Right renal cortex interstitium (tissue), 3 donors: ENCODE results near the gene UBE2F. TPM values are rescaled to one million over a fixed set of nuclear protein-coding genes. Genes with fewer than 3 reads are reported as not detected.
"Not testable (repeated sequence)": the region's sequence is repeated elsewhere in the genome, so short reads cannot be mapped to it uniquely, and the experiment has no call there.

Experiments
- DNase-seq, 3 donors: peaks; one replicate each; pipeline ENCODE4 v3.0.0-alpha.2; 2013; ENCODE audit warnings: low read depth in 3 of 3, low spot score in 2 of 3
- polyA plus RNA-seq, 3 donors: library from polyadenylated mRNA; unstranded; fragments of 120-200 nt; gene quantifications; one replicate each; pipeline ENCODE4 v1.2.1, GENCODE V29; 2013; ENCODE audit not compliant: insufficient read length in 3 of 3

UBE2F gene
- polyA plus RNA-seq, 3 donors = 42.7 to 47.3 (median 45.3) TPM

DNA sequence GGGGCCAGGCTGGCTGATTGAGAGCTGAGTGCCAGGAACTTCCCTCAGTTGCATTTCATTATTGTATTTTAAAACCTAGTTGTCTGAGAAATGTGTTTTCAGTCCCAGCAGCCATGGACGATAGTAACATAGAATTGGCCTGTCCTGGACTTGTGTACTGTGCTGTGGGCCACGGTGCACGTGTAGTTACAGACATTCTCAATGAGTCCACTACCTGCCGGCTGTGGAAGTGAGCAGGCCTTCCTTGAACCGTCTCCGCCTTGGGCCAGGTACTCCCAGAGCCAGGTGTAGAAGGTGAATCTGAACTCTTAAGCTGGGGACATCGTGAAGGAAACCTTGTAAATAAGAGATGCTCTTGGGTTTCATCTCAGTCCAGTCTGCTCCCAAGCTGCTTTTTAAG, 47.0 kb downstream of the UBE2F start:
- DNase-seq = no peak

DNA sequence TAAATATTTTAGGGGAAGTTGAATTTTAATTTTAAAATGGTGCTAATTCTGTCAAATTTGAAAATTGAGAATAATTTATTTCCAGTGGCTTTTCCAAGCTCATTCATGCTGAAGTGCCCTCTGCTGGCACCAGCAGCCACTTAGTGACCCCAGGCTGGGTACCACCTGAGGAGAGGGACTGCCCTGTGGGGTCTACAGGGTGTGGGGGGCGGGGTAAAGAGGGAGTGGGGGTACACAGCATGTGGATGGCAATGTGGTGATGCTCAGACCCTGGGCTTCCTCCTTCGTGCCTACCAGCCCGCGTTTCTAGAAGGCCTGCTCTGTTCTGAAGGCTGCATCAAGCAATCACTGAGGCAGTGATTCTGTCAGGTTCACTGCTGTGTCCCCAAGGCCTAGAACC, 48.9 kb downstream of the UBE2F start:
- no peak for DNase-seq

DNA sequence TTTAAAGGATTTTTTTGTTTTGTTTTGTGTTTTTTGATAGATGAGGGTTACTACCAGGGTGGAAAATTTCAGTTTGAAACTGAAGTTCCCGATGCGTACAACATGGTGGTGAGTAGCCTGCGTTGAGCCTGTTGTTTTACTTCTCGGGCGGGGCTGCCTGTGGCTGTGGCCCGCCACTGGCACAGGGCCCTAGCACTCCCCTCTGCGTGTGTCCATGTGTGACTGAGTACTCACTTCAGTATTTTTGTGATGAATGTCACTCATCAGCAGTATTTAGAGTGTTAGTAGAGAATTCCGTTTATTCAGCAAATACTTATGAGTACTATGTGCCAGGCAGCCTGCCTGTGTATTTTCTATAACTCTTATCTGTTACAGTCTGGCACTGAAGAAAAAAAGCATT, 49.7 kb downstream of the UBE2F start:
- no peak for DNase-seq

DNA sequence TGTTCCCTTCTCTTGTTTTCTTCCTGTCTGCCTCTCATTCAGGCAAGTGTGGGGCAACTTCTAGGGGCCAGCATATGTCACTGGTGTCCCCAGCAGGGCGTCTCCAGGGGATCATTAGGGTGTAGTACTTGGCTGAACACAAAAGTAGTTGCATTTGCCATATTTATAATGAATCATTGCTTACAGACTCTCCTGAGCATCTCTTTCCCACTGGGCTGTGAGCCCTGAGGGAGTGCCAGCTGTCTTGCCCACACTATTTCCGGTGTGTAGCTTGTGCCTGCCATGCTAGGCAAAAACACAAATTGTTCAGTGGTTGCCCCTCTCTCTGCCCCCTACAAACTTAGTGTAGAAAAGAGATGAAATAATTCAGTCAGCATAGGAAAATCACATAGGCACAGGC, 53.1 kb downstream of the UBE2F start:
- DNase-seq = no peak

- DNase-seq = no peak
Measured at GRCh38 chr2:238020816-238021215, 54.0 kb downstream of the UBE2F start.

- DNase-seq = no peak
Measured at GRCh38 chr2:238021327-238021726, 54.5 kb downstream of the UBE2F start.

- DNase-seq = no peak
Measured at GRCh38 chr2:238022594-238023157, 55.9 kb downstream of the UBE2F start.

DNA sequence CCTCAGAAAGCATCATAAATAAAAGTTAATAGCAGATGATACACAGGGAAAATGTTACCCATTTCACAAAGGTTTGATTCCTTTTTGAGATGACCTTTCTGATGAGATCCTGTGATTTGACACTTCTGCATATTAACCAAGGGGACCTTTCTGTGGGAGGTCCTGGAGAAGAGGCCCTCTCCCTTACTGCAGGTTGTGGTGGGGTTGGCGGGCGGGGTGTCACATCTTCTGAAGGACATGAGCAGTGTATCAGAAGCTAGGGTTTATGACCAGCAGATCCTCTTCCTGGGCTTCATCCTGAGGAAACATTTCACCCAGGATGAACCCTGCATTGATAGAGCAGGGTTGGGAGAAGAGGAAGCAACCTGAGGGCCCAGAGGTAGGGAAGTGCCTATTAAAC, 56.8 kb downstream of the UBE2F start:
- no peak for DNase-seq

DNA sequence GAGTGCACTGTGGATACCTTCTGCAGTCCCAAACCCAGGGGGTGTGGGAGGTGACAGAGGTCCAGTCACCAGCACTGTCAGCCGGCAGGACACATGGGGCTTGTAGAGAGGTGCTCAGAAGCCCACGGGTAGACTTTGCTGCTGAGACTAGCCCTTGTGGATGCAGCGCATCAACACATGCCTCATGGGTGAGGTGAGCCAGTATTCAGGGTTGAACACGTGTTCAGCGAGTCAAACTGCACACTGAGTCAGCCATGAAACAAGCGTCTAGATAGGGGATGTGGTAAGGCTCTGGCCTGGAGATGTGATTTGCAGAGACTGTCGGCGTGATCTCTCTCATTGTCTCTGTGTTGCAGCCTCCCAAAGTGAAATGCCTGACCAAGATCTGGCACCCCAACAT, 58.2 kb downstream of the UBE2F start:
- DNase-seq = no peak

DNA sequence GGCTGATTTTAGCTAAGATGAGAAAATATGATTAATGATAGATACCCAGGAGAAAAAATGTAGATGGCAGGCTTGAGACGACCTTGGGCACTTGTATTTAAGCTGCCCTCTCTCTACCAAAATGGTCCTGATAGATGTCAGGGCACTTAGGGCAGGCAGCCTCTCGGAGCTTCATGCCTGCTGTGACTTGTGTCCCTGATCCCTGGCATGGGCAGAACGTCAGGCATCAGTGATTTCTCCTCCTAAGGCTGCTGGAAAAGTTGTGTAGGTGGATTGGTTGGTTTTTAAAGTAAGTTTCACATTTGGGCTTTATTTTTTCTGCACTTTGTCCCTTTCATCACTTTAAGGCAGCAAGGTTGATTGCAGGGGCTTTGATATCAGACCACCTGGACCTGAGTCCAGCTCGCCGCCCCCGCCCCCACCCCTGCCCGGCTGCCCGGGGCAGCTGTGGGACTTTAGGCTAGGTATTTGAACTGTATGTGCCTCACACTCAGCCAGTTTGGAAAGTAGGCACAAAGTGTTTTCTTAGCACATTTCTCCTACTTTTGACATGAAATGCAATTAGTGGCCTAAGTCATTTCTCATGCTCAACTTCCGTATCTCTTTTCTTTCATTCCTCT, 59.0 kb downstream of the UBE2F start:
- DNase-seq = no peak

- DNase-seq = no peak
Measured at GRCh38 chr2:238027058-238027457, 60.2 kb downstream of the UBE2F start.

GRCh38 chr2:238027591-238028415, 61.0 kb downstream of the UBE2F start:
- DNase-seq = no peak

DNA sequence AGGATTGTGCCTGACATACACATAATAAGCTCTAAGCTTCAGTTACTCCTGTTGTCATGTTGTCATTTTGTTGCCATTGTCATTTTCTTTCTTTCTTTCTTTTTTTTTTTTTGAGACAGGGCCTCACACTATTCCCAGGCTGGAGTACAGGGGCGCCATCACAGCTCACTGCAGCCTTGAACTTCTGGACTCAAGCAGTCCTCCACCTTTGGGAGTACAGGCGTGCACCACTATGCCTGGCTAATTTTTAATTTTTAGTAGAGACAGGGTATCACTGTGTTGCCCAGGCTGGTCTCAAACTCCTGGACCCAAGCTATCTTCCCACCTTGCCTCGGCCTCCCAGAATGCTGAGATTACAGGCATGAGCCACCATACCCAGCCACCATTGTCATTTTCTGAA, 63.0 kb downstream of the UBE2F start:
- DNase-seq = no peak

- DNase-seq = no peak
Measured at GRCh38 chr2:238030422-238031155, 63.8 kb downstream of the UBE2F start.

DNA sequence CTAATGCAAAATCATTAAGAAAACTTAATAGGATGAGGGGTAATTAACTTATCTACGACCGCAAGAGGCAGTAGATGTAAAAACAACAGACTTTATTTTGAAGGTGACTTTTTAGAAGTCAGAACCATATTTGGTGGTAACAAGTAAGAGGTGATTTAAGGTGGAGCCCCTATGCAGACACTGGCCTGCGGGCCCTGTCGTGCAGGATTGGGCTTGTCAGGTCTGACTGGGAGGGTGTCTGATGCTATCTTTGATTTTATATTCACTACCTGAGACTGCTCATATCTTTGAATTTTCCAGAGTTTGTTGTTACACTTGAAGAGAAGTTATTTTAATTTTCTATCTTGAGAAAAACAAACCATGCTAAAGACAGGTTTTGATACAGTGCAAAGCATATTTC, 64.9 kb downstream of the UBE2F start:
- DNase-seq = no peak

- DNase-seq = no peak
Measured at GRCh38 chr2:238032755-238033337, 66.0 kb downstream of the UBE2F start.

- DNase-seq = not testable (repeated sequence)
Measured at GRCh38 chr2:238033991-238034390, 67.2 kb downstream of the UBE2F start.

DNA sequence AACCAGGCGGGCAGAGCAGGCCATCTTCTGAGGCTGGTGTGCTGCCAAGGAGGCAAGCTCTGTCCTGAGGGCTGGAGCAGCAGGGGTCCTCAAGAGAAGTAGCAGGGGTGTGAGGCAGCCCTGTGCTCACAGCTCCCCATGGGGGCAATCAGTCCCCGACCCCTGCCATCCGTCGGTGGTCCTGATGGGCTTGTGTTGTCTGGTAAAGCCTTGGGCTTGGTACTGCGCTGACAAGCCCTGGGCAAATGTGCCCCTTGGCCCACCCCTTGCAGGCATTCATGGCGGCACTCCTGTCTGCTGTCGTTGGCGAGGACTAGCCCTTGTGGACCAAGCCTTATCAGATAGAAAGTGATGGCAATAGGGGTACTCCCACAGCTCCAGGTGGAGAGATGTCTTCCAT, 71.4 kb downstream of the UBE2F start:
- no peak for DNase-seq

- DNase-seq = no peak
Measured at GRCh38 chr2:238039151-238039550, 72.3 kb downstream of the UBE2F start.

GRCh38 chr2:238039985-238040384, 73.2 kb downstream of the UBE2F start:
- DNase-seq = no peak

GRCh38 chr2:238040918-238041317, 74.1 kb downstream of the UBE2F start:
- DNase-seq = no peak
